GM12878 (cell line): ENCODE measurements around the gene PHF10. TPM values are rescaled to one million over a fixed set of nuclear protein-coding genes. Genes with fewer than 3 reads are reported as not detected.
A peak's percentile ranks its signal among the peaks of the same experiment; 100 is the strongest.

Experiments used
- ATAC-seq: fragments of 200-7000 bp; cut with Tn5 transposase; 3 replicates; pipeline ENCODE4 v1.9.1; 2020; ENCODE audit warnings: mild to moderate bottlenecking, moderate library complexity
- BruUV-seq: library from RNA; stranded (reverse); fragments of 400-500 nt; replicated peaks from 2 replicates; lab custom pipeline; 2021; lab: Mats Ljungman, UMichigan
- CTCF ChIA-PET: fragments of 300-600 bp; sonication (Branson Sonifier 250); formaldehyde crosslinking; extraction: SDS; loops from one replicate; lab custom pipeline; 2021; ENCODE audit warnings: inconsistent platforms; lab: Yijun Ruan, JAX
- POLR2A ChIA-PET: fragments of 350-600 bp; formaldehyde crosslinking; extraction: SDS; loops from one replicate; lab custom pipeline; 2021; ENCODE audit warnings: inconsistent platforms; lab: Charles Lee
- RAD21 ChIA-PET: fragments of 300-600 bp; sonication (Branson Sonifier 250); formaldehyde crosslinking; loops from one replicate; lab custom pipeline; 2023; ENCODE audit warnings: antibody characterized with exemption; ENCODE audit not compliant: unreplicated experiment; lab: Charles Lee
- SMC1A ChIA-PET: fragments of 300-600 bp; sonication (Branson Sonifier 250); formaldehyde crosslinking; loops from one replicate; lab custom pipeline; 2023; ENCODE audit not compliant: unreplicated experiment, uncharacterized antibody; lab: Charles Lee
- DNase-seq: peaks from one replicate; pipeline ENCODE4 v3.0.0-alpha.2; 2011; ENCODE audit warnings: low read depth, low spot score
- FAIRE-seq: peaks from 3 replicates; lab custom pipeline; 2011; peaks lifted over from hg19 to GRCh38; lab: Jason Lieb, UNC
- H2AFZ ChIP-seq: 2 replicates; pipeline ENCODE4 v1.6.0; 2011; ENCODE audit warnings: low read depth, low read length, control low read depth; ENCODE audit not compliant: control insufficient read depth
- H3K27ac ChIP-seq: 2 replicates; pipeline ENCODE4 v1.5.1; 2011; ENCODE audit warnings: control low read depth; ENCODE audit not compliant: control insufficient read depth, insufficient read depth
- H3K27me3 ChIP-seq, 2 experiments: replicated peaks in 1 of 2; 2 replicates each; pipeline versions ENCODE4 v1.6.0 to v1.6.1; 2011; ENCODE audit warnings: low read length in 1 of 2; ENCODE audit not compliant: control insufficient read depth in 2 of 2, insufficient read depth in 2 of 2
- H3K36me3 ChIP-seq, 2 experiments: 2 replicates each; pipeline ENCODE4 v1.5.1; 2011; ENCODE audit warnings: low read length in 1 of 2; ENCODE audit not compliant: control insufficient read depth in 2 of 2, insufficient read depth in 2 of 2
- H3K4me1 ChIP-seq: 2 replicates; pipeline ENCODE4 v1.6.1; 2011; ENCODE audit warnings: mild to moderate bottlenecking, low read length, moderate library complexity, mixed read lengths; ENCODE audit not compliant: control insufficient read depth, insufficient read depth
- H3K4me2 ChIP-seq: 2 replicates; pipeline ENCODE4 v1.6.0; 2011; ENCODE audit warnings: control low read depth; ENCODE audit not compliant: control insufficient read depth, insufficient read depth
- H3K4me3 ChIP-seq: fragments of 200-600 bp; sonication (generic); 2 replicates; pipeline ENCODE4 v1.5.1; 2016
- H3K79me2 ChIP-seq: 2 replicates; pipeline ENCODE4 v1.6.0; 2011; ENCODE audit warnings: low read length; ENCODE audit not compliant: control insufficient read depth, insufficient read depth
- H3K9ac ChIP-seq: 2 replicates; pipeline ENCODE4 v1.8.0; 2011; ENCODE audit warnings: low read length, control low read depth, mixed read lengths; ENCODE audit not compliant: control insufficient read depth, insufficient read depth
- H3K9me3 ChIP-seq: replicated peaks from 3 replicates; pipeline ENCODE4 v1.5.1; 2011; ENCODE audit warnings: mild to moderate bottlenecking, low read length; ENCODE audit not compliant: control insufficient read depth, insufficient read depth
- H4K20me1 ChIP-seq: 2 replicates; pipeline ENCODE4 v1.6.0; 2011; ENCODE audit not compliant: control insufficient read depth, insufficient read depth
- CBFB ChIP-seq: IDR thresholded peaks from 2 replicates; pipeline ENCODE4 v1.6.1; 2016; ENCODE audit warnings: antibody characterized with exemption, low read depth
- CBX3 ChIP-seq: fragments of 200-600 bp; sonication (generic); IDR thresholded peaks from 2 replicates; pipeline ENCODE4 v1.6.1; 2016; ENCODE audit warnings: low read depth, borderline replicate concordance
- CHD2 ChIP-seq: IDR thresholded peaks from 2 replicates; pipeline ENCODE4 v1.6.1; 2011; ENCODE audit warnings: low read depth, low read length, improper control_type of control experiment, borderline replicate concordance
- EGR1 ChIP-seq, 2 experiments: IDR thresholded peaks; 1 replicate in 1 of 2; 2 replicates in 1 of 2; pipeline ENCODE4 v1.6.1; 2011 to 2012; ENCODE audit warnings: low read depth in 2 of 2, low read length in 2 of 2, borderline replicate concordance in 1 of 2, mild to moderate bottlenecking in 1 of 2, moderate library complexity in 1 of 2
- SMC3 ChIP-seq: IDR thresholded peaks from 2 replicates; pipeline ENCODE4 v1.6.1; 2011; ENCODE audit warnings: low read length, improper control_type of control experiment, borderline replicate concordance
- TCF3 ChIP-seq: IDR thresholded peaks from 2 replicates; pipeline ENCODE4 v1.6.1; 2012; ENCODE audit warnings: low read depth, mild to moderate bottlenecking, low read length, borderline replicate concordance; ENCODE audit not compliant: insufficient read depth
- ZBED1 ChIP-seq: IDR thresholded peaks from 2 replicates; pipeline ENCODE4 v1.6.1; 2016; ENCODE audit warnings: borderline replicate concordance
- WGBS: methylation state at CpG from one replicate; pipeline ENCODE4 v1.1.6; 2016; ENCODE audit warnings: low lambda C conversion rate; ENCODE audit not compliant: insufficient replicate concordance, insufficient coverage; ENCODE audit errors: missing lambda C conversion rate; 5-methylcytosine and 5-hydroxymethylcytosine counted together
- in situ Hi-C: fragments of 300-500 bp; cut with MboI; formaldehyde crosslinking; loops from 9 replicates; pipeline ENCODE4 v1.14.3; 2018; ENCODE audit warnings: mixed read lengths
- intact Hi-C: fragments of 100-400 bp; cut with micrococcal nuclease; formaldehyde crosslinking; loops from one replicate; pipeline ENCODE4 v1.14.2; 2022; ENCODE audit not compliant: unreplicated experiment
- polyA plus RNA-seq, 11 experiments: library from polyadenylated mRNA; depleted of rRNA in 4 of 11; unstranded in 6 of 11; stranded (reverse) in 5 of 11; fragments of >200 nt; fragmentation: Nextera tagmentation in 4 of 11; fragmentation: Illumina TruSeq in 1 of 11; extraction: Ambion mirVana in 4 of 11; extraction: Trizol in 1 of 11; gene quantifications; 1 replicate in 1 of 11; 2 replicates in 10 of 11; pipeline versions ENCODE4 v1.2.1 to v1.2.3, GENCODE V29; 2011 to 2016; ENCODE audit warnings: inconsistent platforms in 2 of 11, missing spikeins in 2 of 11, low read depth in 1 of 11
- total RNA-seq, 4 experiments: library from RNA; depleted of rRNA in 3 of 4; stranded (reverse); fragments of >200 nt in 3 of 4; fragmentation: Illumina TruSeq in 1 of 4; extraction: Trizol in 1 of 4; gene quantifications; 2 replicates each; pipeline versions ENCODE4 v1.2.1 to v1.2.3, GENCODE V29; 2013 to 2021
- TF ChIP-seq, protein P1 (sequence below): fragments of 450-650 bp; IDR thresholded peaks from 2 replicates; pipeline ENCODE4 v1.6.1; 2017; ENCODE audit warnings: low read depth, mild to moderate bottlenecking, moderate library complexity
- TF ChIP-seq, protein P2 (sequence below): IDR thresholded peaks from 2 replicates; pipeline ENCODE4 v1.6.1; 2012; ENCODE audit warnings: low read depth, low read length, improper control_type of control experiment

PHF10 gene
- total and polyA plus RNA-seq, 10 of the 15 experiments (the other 5 are each of a cell fraction or from before 2014, with no cell fraction given) = 3.8 to 35.6 (median 15.8) TPM

GRCh38 chr6:169719117-169719516, 5.2 kb downstream of the PHF10 start:
- Histone ChIP-seq H3K27ac (no peak overlapping the region), H3K36me3 (no peaks in the 10 kb centered on the region; a peak in 3 of 4 replicates), H3K4me3 (no peak overlapping the region), H3K9ac (no peak overlapping the region), H3K9me3 (no peaks in the 10 kb centered on the region)
- intact Hi-C loops = no loop called here
- CTCF ChIA-PET = interaction anchor here (0.8 to 2.3 kb wide), 5 partner anchors 10 to 30 kb away, joined by 3 to 13 read pairs (median 3); partner anchors contain the start of genes C6orf120 and WDR27
- TF ChIP-seq TCF3 (no peak), CHD2 (no peak), CBX3 (no peak), ZBED1 (no peak), EGR1 (IDR thresholded peaks at IDR 0.05; ENCODE audit: borderline replicate concordance in 1 of 2, low read depth in 2 of 2, low read length in 2 of 2) (no peak), CBFB (no peak), SMC3 (no peak)
- TF ChIP-seq, protein P1, sequence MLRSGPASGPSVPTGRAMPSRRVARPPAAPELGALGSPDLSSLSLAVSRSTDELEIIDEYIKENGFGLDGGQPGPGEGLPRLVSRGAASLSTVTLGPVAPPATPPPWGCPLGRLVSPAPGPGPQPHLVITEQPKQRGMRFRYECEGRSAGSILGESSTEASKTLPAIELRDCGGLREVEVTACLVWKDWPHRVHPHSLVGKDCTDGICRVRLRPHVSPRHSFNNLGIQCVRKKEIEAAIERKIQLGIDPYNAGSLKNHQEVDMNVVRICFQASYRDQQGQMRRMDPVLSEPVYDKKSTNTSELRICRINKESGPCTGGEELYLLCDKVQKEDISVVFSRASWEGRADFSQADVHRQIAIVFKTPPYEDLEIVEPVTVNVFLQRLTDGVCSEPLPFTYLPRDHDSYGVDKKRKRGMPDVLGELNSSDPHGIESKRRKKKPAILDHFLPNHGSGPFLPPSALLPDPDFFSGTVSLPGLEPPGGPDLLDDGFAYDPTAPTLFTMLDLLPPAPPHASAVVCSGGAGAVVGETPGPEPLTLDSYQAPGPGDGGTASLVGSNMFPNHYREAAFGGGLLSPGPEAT = no peak
- TF ChIP-seq, protein P2, sequence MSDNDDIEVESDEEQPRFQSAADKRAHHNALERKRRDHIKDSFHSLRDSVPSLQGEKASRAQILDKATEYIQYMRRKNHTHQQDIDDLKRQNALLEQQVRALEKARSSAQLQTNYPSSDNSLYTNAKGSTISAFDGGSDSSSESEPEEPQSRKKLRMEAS = no peak
- TF ChIP-seq, all 136 proteins: peak for 0
- peaks cover 40% of the 10 kb centered on the region for H3K79me2 ChIP-seq
- ChIA-PET SMC1A (interaction anchor here (2.3 to 6.3 kb wide), 3 partner anchors 10 to 31 kb away, joined by 8 to 39 read pairs (median 8); partner anchors contain the start of genes C6orf120 and WDR27), POLR2A (interaction anchor here (2.0 kb wide), 1 partner anchor 17 kb away, joined by 10 read pairs; the partner anchor contains the start of genes C6orf120 and WDR27), RAD21 (interaction anchor here (1.8 kb wide), 1 partner anchor 18 kb away, joined by 6 read pairs; the partner anchor contains the start of genes C6orf120 and WDR27)
- 98% methylated on average over 4 of the region's 4 CpGs for WGBS
- H3K4me1 ChIP-seq = peaks cover 5% of the 10 kb centered on the region
- H3K4me2 ChIP-seq = peak overlapping the region; percentile 33
- no peaks in the 10 kb centered on the region for H4K20me1 ChIP-seq
- FAIRE-seq (no peak), DNase-seq (no peak), ATAC-seq (no peak)
- H3K27me3 ChIP-seq = no peaks in the 10 kb centered on the region
- no peak overlapping the region for H2AFZ ChIP-seq
- in situ Hi-C loops = no loop called here
- no TSS peak for BruUV-seq
